ENCODE data around the gene FGA.

Gene FGA

GRCh38 chr4:154579927-154580326 is 10.6 kb downstream of the FGA start:
- no peak for DNase-seq (ENCODE audit: low spot score)

GRCh38 chr4:154578919-154579318 is 11.6 kb downstream of the FGA start:
- no peak for DNase-seq (ENCODE audit: low spot score)

- DNase-seq (ENCODE audit: low spot score): no peak
Measured at GRCh38 chr4:154577324-154577723, 13.2 kb downstream of the FGA start.

GRCh38 chr4:154574311-154574710 is 16.2 kb downstream of the FGA start:
- DNase-seq (ENCODE audit: low spot score): no peak

DNA sequence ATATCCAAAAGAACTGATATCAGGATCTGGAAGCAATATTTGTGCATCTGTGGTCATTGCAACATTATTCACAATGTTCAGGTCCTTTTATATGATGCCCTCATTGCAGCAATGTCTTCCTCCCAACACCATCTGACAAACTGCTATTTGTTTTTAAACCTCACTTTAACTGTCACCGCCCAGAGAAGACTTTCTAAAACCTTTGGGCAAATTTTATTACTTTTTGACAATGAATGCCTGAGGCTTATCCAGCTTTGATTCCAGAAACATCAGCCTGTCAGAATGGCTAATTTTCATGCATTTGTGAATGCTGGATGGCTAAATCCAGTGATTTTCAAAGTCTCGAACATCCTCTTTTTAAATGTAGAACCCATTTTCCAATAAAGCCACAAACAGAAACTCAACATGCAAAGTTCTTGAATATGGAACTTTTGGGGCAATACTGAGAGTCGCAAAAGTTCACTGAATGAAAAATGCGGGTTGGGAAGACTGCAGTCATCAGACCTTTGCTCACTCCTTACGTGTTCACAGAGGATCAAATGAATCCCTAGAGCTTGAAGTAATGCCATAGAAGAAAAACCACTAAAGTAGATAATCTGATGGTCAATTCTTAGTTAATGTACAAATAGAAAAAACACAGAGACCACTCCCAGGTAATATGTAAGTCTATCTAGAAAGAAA is 17.2 kb downstream of the FGA start:
- no peak for DNase-seq (ENCODE audit: low spot score)

GRCh38 chr4:154569584-154569983 is 21.0 kb downstream of the FGA start:
- no peak for DNase-seq (ENCODE audit: low spot score)

- DNase-seq (ENCODE audit: low spot score): no peak
Measured at GRCh38 chr4:154569028-154569427, 21.5 kb downstream of the FGA start.

GRCh38 chr4:154566639-154567204 is 23.8 kb downstream of the FGA start:
- no peak for DNase-seq (ENCODE audit: low spot score)

DNA sequence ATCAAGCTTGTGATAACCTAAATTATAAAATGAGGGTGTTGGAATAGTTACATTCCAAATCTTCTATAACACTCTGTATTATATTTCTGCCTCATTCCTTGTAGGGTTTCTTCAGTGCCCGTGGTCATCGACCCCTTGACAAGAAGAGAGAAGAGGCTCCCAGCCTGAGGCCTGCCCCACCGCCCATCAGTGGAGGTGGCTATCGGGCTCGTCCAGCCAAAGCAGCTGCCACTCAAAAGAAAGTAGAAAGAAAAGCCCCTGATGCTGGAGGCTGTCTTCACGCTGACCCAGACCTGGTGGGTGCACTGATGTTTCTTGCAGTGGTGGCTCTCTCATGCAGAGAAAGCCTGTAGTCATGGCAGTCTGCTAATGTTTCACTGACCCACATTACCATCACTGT is 24.8 kb downstream of the FGA start:
- no peak for DNase-seq (ENCODE audit: low spot score)

- no peak for DNase-seq (ENCODE audit: low spot score)
Measured at GRCh38 chr4:154564311-154564710, 26.2 kb downstream of the FGA start.

DNA sequence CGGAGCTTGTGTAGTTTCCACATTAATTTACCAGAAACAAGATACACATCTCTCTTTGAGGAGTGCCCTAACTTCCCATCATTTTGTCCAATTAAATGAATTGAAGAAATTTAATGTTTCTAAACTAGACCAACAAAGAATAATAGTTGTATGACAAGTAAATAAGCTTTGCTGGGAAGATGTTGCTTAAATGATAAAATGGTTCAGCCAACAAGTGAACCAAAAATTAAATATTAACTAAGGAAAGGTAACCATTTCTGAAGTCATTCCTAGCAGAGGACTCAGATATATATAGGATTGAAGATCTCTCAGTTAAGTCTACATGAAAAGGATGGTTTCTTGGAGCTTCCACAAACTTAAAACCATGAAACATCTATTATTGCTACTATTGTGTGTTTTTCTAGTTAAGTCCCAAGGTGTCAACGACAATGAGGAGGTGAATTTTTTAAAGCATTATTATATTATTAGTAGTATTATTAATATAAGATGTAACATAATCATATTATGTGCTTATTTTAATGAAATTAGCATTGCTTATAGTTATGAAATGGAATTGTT is 27.8 kb downstream of the FGA start, which contains the start of gene FGB:
Gene FGB, plus strand, starts transcription at position 315 of the 558 bp plus-strand sequence. Its CDS starts 8 bp downstream, at position 323.
- no peak for DNase-seq (ENCODE audit: low spot score)

DNA sequence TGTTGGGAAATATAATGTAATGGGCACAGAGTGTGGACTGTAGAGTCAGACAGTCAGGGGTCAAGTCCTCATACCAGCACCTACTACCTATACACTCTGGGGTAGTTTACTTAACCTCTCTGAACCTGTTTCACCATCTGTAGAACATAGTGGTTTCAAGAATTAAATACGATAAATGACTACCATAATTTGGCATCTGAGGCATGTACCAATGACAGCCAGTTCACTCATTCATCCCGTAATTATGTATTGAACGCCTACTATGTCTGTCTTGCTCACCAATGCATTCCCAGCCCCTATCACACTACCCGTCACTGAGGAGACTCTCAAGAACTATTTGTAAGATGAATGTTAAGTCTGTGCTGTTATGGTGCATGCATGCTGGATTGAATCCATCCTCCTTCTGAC is 29.7 kb downstream of the FGA start:
- DNase-seq (ENCODE audit: low spot score): no peak

GRCh38 chr4:154560419-154560801 is 30.1 kb downstream of the FGA start:
- DNase-seq (ENCODE audit: low spot score): no peak

DNA sequence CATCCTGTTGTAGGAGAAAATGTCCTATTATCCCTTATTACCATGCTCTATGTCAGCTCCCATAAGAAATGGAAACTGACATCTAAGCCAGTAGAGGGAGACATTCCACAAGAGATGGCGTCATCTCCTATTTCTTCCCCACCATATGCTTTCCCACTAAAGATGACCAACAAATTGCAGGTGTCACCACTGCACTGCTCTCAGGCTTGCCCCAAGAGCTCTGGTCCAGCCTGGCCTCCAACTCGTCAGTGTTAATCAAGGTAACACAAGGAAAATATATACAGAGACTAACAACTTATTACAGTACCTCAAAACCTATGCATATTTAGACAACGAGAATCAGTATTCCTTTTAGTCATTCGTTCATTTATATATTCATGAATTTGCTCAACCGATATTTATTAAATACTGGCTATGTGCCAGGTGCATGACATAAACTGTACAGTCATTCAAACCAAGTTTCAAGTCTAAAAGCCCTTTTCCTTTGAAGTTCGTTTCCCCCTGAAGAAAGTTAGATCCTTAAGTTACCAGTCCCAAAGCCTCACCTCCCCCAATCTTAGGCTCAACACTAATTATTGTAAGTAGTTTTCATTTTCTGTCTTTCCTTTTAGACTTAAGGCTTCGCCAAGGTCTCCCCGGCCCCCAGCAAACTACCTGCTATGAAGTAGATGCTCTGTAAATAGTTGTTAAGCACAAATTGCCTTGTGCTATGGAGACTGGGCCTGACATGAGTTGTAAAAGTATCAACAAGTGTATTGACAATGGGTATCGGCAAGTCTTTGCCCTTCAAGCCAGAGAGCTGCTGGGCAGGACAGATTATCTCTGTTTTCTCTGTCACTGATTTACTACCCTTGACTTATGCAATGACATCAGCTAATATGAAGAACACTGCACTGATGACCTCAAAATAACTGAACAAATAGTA is 30.8 kb downstream of the FGA start:
- DNase-seq (ENCODE audit: low spot score): peak; percentile 23

- no peak for DNase-seq (ENCODE audit: low spot score)
Measured at GRCh38 chr4:154559141-154559493, 31.4 kb downstream of the FGA start.

- DNase-seq (ENCODE audit: low spot score): peak; percentile 75
Measured at GRCh38 chr4:154551872-154552686, 38.5 kb downstream of the FGA start.

- peak; percentile 96 for DNase-seq (ENCODE audit: low spot score)
Measured at GRCh38 chr4:154549894-154550790, 40.4 kb downstream of the FGA start, which contains the start of gene PLRG1. Gene PLRG1, minus strand, starts transcription at chr4:154550400. Its CDS starts 92 bp downstream, at chr4:154550308.

GRCh38 chr4:154545689-154546088 is 44.9 kb downstream of the FGA start:
- no peak for DNase-seq (ENCODE audit: low spot score)

DNA sequence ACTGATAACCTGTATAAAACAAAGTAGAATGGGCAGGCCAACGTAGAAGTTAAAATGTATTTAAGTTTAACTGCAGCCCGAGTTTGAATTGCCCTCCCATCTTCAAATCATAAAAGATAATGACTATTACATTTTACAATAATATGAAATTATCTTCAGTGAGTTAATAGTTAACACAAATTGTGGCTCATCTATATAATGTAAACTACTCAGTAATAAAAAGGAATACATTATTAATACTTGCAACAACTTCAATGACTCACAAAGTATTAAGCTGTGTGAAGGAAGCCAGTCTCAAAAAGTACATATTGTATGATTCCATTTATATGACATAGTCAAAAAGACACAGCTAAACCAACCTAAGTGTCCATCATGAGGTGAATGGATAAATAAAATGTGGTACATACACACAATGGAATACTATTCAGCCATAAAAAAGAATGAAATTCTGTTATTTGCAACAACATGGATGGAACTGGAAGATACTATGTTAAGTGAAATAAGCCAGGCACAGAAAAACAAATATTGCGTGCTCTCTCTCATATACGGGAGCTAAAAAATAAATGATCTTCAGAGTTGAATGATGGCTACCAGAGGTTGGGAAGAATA is 48.2 kb downstream of the FGA start:
- no peak for DNase-seq (ENCODE audit: low spot score)

Data from putamen (tissue), 1 donor.